Daoy (cell line): ENCODE results near the gene AK3. TPM values are rescaled to one million over a fixed set of nuclear protein-coding genes. Genes with fewer than 3 reads are reported as not detected.

Experiments
- DNase-seq: peaks from one replicate; pipeline ENCODE4 v3.0.0-alpha.2; 2015; ENCODE audit warnings: low read depth
- total RNA-seq: library from RNA; depleted of rRNA; stranded (reverse); fragments of >200 nt; shearing (Covaris generic); gene quantifications from 2 replicates; pipeline ENCODE4 v1.2.3, GENCODE V29; 2014

Gene AK3
- total RNA-seq, 1 experiment from 2014 or later = 44.0 TPM

GRCh38 chr9:4706021-4706420 is 35.0 kb downstream of the AK3 start:
- no peak for DNase-seq

GRCh38 chr9:4704129-4704528 is 36.9 kb downstream of the AK3 start:
- no peak for DNase-seq

- DNase-seq = no peak
These were observed 39.5 kb downstream of the AK3 start for GRCh38 chr9:4701526-4701925.

GRCh38 chr9:4700932-4701331 is 40.1 kb downstream of the AK3 start:
- no peak for DNase-seq

GRCh38 chr9:4700091-4700490 is 40.9 kb downstream of the AK3 start:
- DNase-seq = no peak

- no peak for DNase-seq
These were observed 49.2 kb downstream of the AK3 start for GRCh38 chr9:4691795-4692194.

- no peak for DNase-seq
These were observed 50.9 kb downstream of the AK3 start for GRCh38 chr9:4690144-4690543.

GRCh38 chr9:4689687-4690104 is 51.3 kb downstream of the AK3 start:
- DNase-seq = no peak

- no peak for DNase-seq
These were observed 52.0 kb downstream of the AK3 start for GRCh38 chr9:4689021-4689420.

GRCh38 chr9:4686584-4686983 is 54.4 kb downstream of the AK3 start:
- no peak for DNase-seq

- DNase-seq = no peak
These were observed 54.9 kb downstream of the AK3 start for GRCh38 chr9:4686112-4686511.

- no peak for DNase-seq
These were observed 56.2 kb downstream of the AK3 start for GRCh38 chr9:4684820-4685219.

- no peak for DNase-seq
These were observed 60.3 kb downstream of the AK3 start for GRCh38 chr9:4680750-4681149.

GRCh38 chr9:4680173-4680525 is 60.9 kb downstream of the AK3 start:
- no peak for DNase-seq

GRCh38 chr9:4679268-4680172 is 61.5 kb downstream of the AK3 start, which contains the start of gene CDC37L1:
TSS of gene CDC37L1 (plus strand) at chr9:4679569. CDS start at chr9:4679768, 199 bp downstream.
- DNase-seq = peak; percentile 99

- DNase-seq = peak; percentile 27
These were observed 62.2 kb downstream of the AK3 start for GRCh38 chr9:4678679-4679267.

GRCh38 chr9:4677392-4677791 is 63.6 kb downstream of the AK3 start:
- no peak for DNase-seq

- peak; percentile 43 for DNase-seq
These were observed 66.2 kb downstream of the AK3 start for GRCh38 chr9:4674783-4675182.

- DNase-seq = no peak
These were observed 69.3 kb downstream of the AK3 start for GRCh38 chr9:4671737-4672136.

- DNase-seq = no peak
These were observed 70.4 kb downstream of the AK3 start for GRCh38 chr9:4670591-4670990.

- no peak for DNase-seq
These were observed 71.1 kb downstream of the AK3 start for GRCh38 chr9:4669890-4670289.

- no peak for DNase-seq
These were observed 72.4 kb downstream of the AK3 start for GRCh38 chr9:4668604-4669003.

- DNase-seq = no peak
These were observed 73.3 kb downstream of the AK3 start for GRCh38 chr9:4667681-4668080.
